GM19452 (cell line): ENCODE results near the gene MAS1.
"Not testable (repeated sequence)": the region's sequence is repeated elsewhere in the genome, so short reads cannot be mapped to it uniquely, and the experiment has no call there.

Source experiments
- ATAC-seq: cut with Tn5 transposase; IDR thresholded peaks from one replicate; pipeline ENCODE4 v1.9.1; 2021; ENCODE audit not compliant: unreplicated experiment

The MAS1 gene

DNA sequence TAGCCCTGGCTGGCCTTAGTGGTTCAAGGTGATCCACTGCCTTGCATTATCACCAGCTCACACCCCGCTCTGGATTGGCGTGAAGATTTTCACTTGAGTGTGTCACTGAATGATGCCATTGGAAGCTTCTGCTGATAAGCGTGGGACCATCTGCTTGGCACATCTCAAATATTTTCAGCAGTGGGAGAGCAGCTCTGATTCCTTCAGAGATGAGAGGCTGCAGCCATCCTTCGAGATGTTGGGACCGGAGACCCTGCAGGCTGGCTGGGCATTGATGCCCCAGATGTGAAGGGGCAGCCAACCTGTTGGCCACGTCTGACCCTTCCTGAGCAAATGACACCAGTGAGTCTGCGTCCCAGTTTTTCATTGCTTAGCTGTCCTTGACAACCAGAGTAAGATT lies at the start of gene MAS1:
TSS of gene MAS1 (plus strand) at position 197 of the 400 bp plus-strand sequence. CDS start 15,968 bp downstream, outside the sequence.
- ATAC-seq = no peak

- ATAC-seq = no peak
These were observed 48.8 kb upstream of the MAS1 start for GRCh38 chr6:159842035-159842434.

- no peak for ATAC-seq
These were observed 45.8 kb upstream of the MAS1 start for GRCh38 chr6:159844737-159845645.

DNA sequence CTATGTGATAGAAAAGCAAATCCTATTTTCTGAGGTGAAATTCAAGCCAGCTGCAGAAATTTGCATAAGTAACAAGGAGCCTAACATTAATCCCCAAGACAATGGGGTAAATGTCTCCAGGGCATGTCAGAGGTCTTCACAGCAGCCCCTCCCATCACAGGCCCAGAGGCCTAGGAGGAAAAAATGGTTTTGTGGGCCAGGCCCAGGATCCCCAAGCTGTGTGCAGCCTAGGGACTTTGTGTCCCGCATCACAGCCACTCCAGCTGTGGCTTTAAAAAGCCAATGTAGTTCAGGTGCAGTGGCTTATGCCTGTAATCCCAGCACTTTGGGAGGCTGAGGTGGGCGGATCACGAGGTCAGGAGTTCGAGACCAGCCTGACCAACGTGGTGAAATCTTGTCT lies 42.2 kb upstream of the MAS1 start:
- not testable (repeated sequence) for ATAC-seq

DNA sequence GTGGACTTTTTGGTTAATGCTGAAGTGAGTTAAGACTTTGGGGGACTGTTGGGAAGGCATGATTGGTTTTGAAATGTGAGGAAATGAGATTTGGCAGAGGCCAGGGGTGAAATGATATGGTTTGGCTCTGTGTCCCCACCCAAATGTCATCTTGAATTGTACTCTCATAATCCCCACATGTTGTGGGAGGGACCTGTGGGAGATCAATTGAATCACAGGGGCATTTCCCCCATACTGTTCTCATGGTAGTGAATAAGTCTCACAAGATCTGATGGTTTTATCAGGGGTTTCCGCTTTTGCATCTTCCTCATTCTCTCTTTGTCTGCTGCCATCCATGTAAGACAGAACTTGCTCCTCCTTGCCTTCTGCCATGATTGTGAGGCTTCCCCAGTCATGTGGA lies 40.9 kb upstream of the MAS1 start:
- ATAC-seq = not testable (repeated sequence)

DNA sequence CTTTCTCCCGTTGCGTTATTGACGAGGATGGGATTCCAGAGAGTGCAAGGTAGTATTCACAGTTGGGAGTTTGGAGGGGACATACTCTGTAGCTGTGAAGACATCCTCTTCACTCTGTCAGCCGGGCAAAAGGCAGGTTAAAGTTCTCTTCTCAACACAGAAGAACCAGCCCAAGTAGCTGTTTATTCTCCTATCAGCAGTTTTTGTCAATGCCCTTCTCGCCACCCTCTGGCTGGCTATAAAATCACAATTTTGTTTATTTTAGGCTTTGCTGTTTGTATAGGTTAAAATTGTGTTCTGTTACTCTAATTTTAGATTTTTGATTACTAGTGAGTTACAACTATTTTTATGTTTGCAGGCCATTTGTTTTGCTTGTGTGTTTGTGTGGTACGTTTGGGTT lies 37.9 kb upstream of the MAS1 start:
- ATAC-seq = no peak

- ATAC-seq = no peak
These were observed 37.0 kb upstream of the MAS1 start for GRCh38 chr6:159853754-159854153.

- no peak for ATAC-seq
These were observed 35.8 kb upstream of the MAS1 start for GRCh38 chr6:159854959-159855358.

- ATAC-seq = no peak
These were observed 32.5 kb upstream of the MAS1 start for GRCh38 chr6:159858259-159858658.

- no peak for ATAC-seq
These were observed 30.3 kb upstream of the MAS1 start for GRCh38 chr6:159860482-159860881.

DNA sequence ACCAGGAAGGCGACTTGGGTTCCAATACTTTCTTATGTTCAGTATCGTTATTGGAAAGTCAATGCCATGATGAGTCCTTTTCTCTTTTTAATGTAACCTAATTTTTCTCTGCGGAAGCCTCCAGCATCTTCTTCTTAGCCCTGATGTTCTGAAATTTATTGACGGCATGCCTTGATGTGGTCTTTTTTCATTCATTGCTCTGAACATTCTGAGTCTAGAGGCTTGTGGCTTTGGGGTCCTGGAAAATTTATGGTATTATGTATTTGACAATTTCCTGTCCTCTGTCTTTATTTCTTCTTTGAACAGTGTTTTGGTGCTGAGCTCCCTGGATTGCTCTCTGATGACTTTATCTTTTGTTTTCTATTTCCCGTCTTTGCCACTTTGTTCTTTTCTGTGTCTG lies 28.7 kb upstream of the MAS1 start:
- no peak for ATAC-seq

GRCh38 chr6:159863341-159863740 lies 27.4 kb upstream of the MAS1 start:
- not testable (repeated sequence) for ATAC-seq

DNA sequence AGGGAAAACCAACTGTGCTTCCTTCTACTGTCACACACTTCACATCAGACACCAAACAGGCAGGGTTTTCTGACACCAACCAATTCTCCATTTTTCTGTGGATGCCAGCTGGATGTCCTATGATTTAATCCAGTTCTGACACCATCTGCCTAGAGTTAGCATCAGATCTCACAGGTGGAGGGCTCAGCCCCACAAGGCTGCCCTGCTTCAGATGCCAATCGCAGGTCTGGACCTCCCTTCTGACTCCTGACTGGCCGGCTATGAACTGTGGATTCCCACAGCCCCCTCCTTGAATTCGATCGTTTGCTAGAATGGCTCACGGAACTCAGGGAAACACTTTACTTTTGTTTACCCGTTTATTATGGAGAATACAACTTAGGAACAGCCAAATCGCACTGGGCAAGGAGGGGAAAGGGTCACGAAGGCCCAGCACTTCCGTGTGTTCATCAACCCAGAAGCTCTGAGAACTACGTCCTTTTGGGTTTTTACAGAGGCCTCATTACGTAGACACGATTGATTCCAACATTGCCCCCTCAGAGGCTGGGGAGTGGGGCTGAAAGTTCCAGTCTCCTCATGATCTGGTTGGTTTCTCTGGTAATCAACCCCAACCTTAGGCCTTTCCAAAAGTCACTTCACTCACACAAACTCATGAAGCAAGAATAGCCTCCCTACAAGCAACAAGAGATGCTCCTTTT lies 25.4 kb upstream of the MAS1 start:
- no peak for ATAC-seq

- no peak for ATAC-seq
These were observed 24.2 kb upstream of the MAS1 start for GRCh38 chr6:159866286-159867247.

- ATAC-seq = no peak
These were observed 19.5 kb upstream of the MAS1 start for GRCh38 chr6:159871241-159871640.

- ATAC-seq = no peak
These were observed 18.9 kb upstream of the MAS1 start for GRCh38 chr6:159871906-159872305.

DNA sequence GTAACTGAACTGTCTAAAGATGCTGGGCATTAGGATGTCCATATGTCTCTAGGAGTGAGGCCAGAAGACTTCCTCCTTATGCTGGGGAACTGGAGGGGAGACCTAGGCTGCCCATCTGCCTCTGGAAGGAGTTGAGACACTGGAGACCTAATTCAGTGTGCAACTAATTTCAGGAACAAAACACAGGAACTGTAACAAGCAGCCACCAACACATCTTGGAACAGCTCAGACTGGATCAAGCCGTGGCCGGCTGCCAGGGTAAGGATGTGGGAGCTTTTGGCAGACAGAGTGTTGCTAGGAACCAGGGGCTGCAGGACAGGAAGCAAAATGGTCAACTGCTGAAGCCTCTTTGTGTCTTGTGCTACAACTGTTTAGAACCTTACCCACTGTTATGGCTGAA lies 16.4 kb upstream of the MAS1 start:
- no peak for ATAC-seq

- no peak for ATAC-seq
These were observed 15.6 kb upstream of the MAS1 start for GRCh38 chr6:159875194-159875593.

- no peak for ATAC-seq
These were observed 14.5 kb upstream of the MAS1 start for GRCh38 chr6:159876242-159876641.

GRCh38 chr6:159877256-159877808 lies 13.5 kb upstream of the MAS1 start:
- ATAC-seq = no peak

GRCh38 chr6:159878341-159878740 lies 12.4 kb upstream of the MAS1 start:
- no peak for ATAC-seq
